ENCODE results near the gene PDE4A. TPM values are rescaled to one million over a fixed set of nuclear protein-coding genes. Genes with fewer than 3 reads are reported as not detected.

PDE4A gene
- polyA plus RNA-seq, 1 donor, result 2.2 TPM

GRCh38 chr19:10513223-10513622 is 92.9 kb downstream of the PDE4A start:
- Histone ChIP-seq H3K27ac (ENCODE audit: low read length) (no peak overlapping the region), H3K4me3 (ENCODE audit: low read length) (no peak overlapping the region), H3K9me3 (ENCODE audit: control insufficient read depth, low read depth, low read length) (peaks cover 5% of the 10 kb centered on the region), H3K4me1 (ENCODE audit: control insufficient read depth, insufficient read depth, low read length) (peaks cover 10% of the 10 kb centered on the region), H3K27me3 (ENCODE audit: control insufficient read depth, insufficient read depth, low read length) (peaks cover 67% of the 10 kb centered on the region), H3K36me3 (ENCODE audit: control insufficient read depth, insufficient read depth, low read length) (no peaks in the 10 kb centered on the region)
- 100% methylated on average over 1 of the region's 7 CpGs for WGBS (ENCODE audit: insufficient coverage, low lambda C conversion rate)
- DNase-seq, result no peak

- Histone ChIP-seq H3K27me3 (ENCODE audit: control insufficient read depth, insufficient read depth, low read length) (peaks cover 79% of the 10 kb centered on the region), H3K9me3 (ENCODE audit: control insufficient read depth, low read depth, low read length) (peaks cover 5% of the 10 kb centered on the region), H3K4me3 (ENCODE audit: low read length) (no peak overlapping the region), H3K4me1 (ENCODE audit: control insufficient read depth, insufficient read depth, low read length) (peaks cover 10% of the 10 kb centered on the region), H3K36me3 (ENCODE audit: control insufficient read depth, insufficient read depth, low read length) (no peaks in the 10 kb centered on the region), H3K27ac (ENCODE audit: low read length) (no peak overlapping the region)
- WGBS (ENCODE audit: insufficient coverage, low lambda C conversion rate), result no CpG with 5 or more reads among the region's 107 CpGs
- peak in 1 of 2 donors; percentile 30 for DNase-seq
These were observed 94.1 kb downstream of the PDE4A start for GRCh38 chr19:10514211-10515145.

- H3K27me3 ChIP-seq (ENCODE audit: control insufficient read depth, insufficient read depth, low read length), result peaks cover 89% of the 10 kb centered on the region
These were observed 95.7 kb downstream of the PDE4A start for GRCh38 chr19:10516064-10516385.

GRCh38 chr19:10516671-10517286 is 96.4 kb downstream of the PDE4A start:
- Histone ChIP-seq H3K36me3 (ENCODE audit: control insufficient read depth, insufficient read depth, low read length) (no peaks in the 10 kb centered on the region), H3K4me1 (ENCODE audit: control insufficient read depth, insufficient read depth, low read length) (peaks cover 5% of the 10 kb centered on the region), H3K9me3 (ENCODE audit: control insufficient read depth, low read depth, low read length) (peaks cover 5% of the 10 kb centered on the region), H3K27ac (ENCODE audit: low read length) (no peak overlapping the region), H3K4me3 (ENCODE audit: low read length) (no peak overlapping the region), H3K27me3 (ENCODE audit: control insufficient read depth, insufficient read depth, low read length) (peaks cover 90% of the 10 kb centered on the region)
- no CpG with 5 or more reads among the region's 10 CpGs for WGBS (ENCODE audit: insufficient coverage, low lambda C conversion rate)
- no peak for DNase-seq

More at GRCh38 chr19:10516064-10516385, 95.7 kb downstream of the PDE4A start:
- DNase-seq, result no peak
- Histone ChIP-seq H3K4me3 (ENCODE audit: low read length) (no peak overlapping the region), H3K27ac (ENCODE audit: low read length) (no peak overlapping the region), H3K36me3 (ENCODE audit: control insufficient read depth, insufficient read depth, low read length) (no peaks in the 10 kb centered on the region), H3K9me3 (ENCODE audit: control insufficient read depth, low read depth, low read length) (peaks cover 5% of the 10 kb centered on the region), H3K4me1 (ENCODE audit: control insufficient read depth, insufficient read depth, low read length) (peaks cover 5% of the 10 kb centered on the region)
- 80% methylated on average over 3 of the region's 5 CpGs for WGBS (ENCODE audit: insufficient coverage, low lambda C conversion rate)

GRCh38 chr19:10517361-10517759 is 97.0 kb downstream of the PDE4A start, which contains the start of gene S1PR5:
S1PR5 (minus strand) TSS chr19:10517447; CDS start chr19:10515011, 2,436 bp downstream.
- WGBS (ENCODE audit: insufficient coverage, low lambda C conversion rate), result no CpG with 5 or more reads among the region's 39 CpGs
- peak within 1 kb of the TSS; percentile 10 for H3K4me3 ChIP-seq (ENCODE audit: low read length)
- H3K27me3 ChIP-seq (ENCODE audit: control insufficient read depth, insufficient read depth, low read length), result peaks cover 91% of the 10 kb centered on the region
- no peaks in the 10 kb centered on the region for H3K36me3 ChIP-seq (ENCODE audit: control insufficient read depth, insufficient read depth, low read length)
- H3K9me3 ChIP-seq (ENCODE audit: control insufficient read depth, low read depth, low read length), result peaks cover 5% of the 10 kb centered on the region
- peaks cover 5% of the 10 kb centered on the region for H3K4me1 ChIP-seq (ENCODE audit: control insufficient read depth, insufficient read depth, low read length)
- no peak within 1 kb of the TSS for H3K27ac ChIP-seq (ENCODE audit: low read length)
- DNase-seq, result no peak

GRCh38 chr19:10517760-10518443 is 97.6 kb downstream of the PDE4A start:
- Histone ChIP-seq H3K4me1 (ENCODE audit: control insufficient read depth, insufficient read depth, low read length) (peaks cover 5% of the 10 kb centered on the region), H3K27me3 (ENCODE audit: control insufficient read depth, insufficient read depth, low read length) (peaks cover 85% of the 10 kb centered on the region)
- DNase-seq, result no peak

GRCh38 chr19:10518444-10519361 is 98.4 kb downstream of the PDE4A start:
- no peak overlapping the region for H3K27ac ChIP-seq (ENCODE audit: low read length)
- H3K27me3 ChIP-seq (ENCODE audit: control insufficient read depth, insufficient read depth, low read length), result peaks cover 77% of the 10 kb centered on the region
- H3K36me3 ChIP-seq (ENCODE audit: control insufficient read depth, insufficient read depth, low read length), result no peaks in the 10 kb centered on the region
- H3K4me3 ChIP-seq (ENCODE audit: low read length), result no peak overlapping the region
- peaks cover 5% of the 10 kb centered on the region for H3K9me3 ChIP-seq (ENCODE audit: control insufficient read depth, low read depth, low read length)
- no peak for DNase-seq
- peaks cover 5% of the 10 kb centered on the region for H3K4me1 ChIP-seq (ENCODE audit: control insufficient read depth, insufficient read depth, low read length)
- 4% methylated on average over 4 of the region's 33 CpGs for WGBS (ENCODE audit: insufficient coverage, low lambda C conversion rate)

More at GRCh38 chr19:10517760-10518443, 97.6 kb downstream of the PDE4A start:
- no peak overlapping the region for H3K27ac ChIP-seq (ENCODE audit: low read length)
- WGBS (ENCODE audit: insufficient coverage, low lambda C conversion rate), result no CpG with 5 or more reads among the region's 27 CpGs
- H3K4me3 ChIP-seq (ENCODE audit: low read length), result peak overlapping the region; percentile 10
- no peaks in the 10 kb centered on the region for H3K36me3 ChIP-seq (ENCODE audit: control insufficient read depth, insufficient read depth, low read length)
- H3K9me3 ChIP-seq (ENCODE audit: control insufficient read depth, low read depth, low read length), result peaks cover 5% of the 10 kb centered on the region

Other genes starting within 250 kb of the PDE4A start
- 51.9 TPM for gene DNMT1, start 225.6 kb upstream of the PDE4A start, polyA plus RNA-seq
- gene S1PR2, start 189.2 kb upstream of the PDE4A start, polyA plus RNA-seq, result 4.4 TPM
- gene MRPL4, start 168.3 kb upstream of the PDE4A start, polyA plus RNA-seq, result 37.2 TPM
- 14.8 TPM for gene ICAM1, start 149.4 kb upstream of the PDE4A start, polyA plus RNA-seq
- 1.2 TPM for gene ICAM4, start 133.6 kb upstream of the PDE4A start, polyA plus RNA-seq
- gene ICAM5, start 130.6 kb upstream of the PDE4A start, polyA plus RNA-seq, result 0.87 TPM
- gene ZGLP1, start 110.7 kb upstream of the PDE4A start, polyA plus RNA-seq, result 7.6 TPM
- 17.9 TPM for gene FDX2, start 104.5 kb upstream of the PDE4A start, polyA plus RNA-seq
- gene RAVER1, start 87.0 kb upstream of the PDE4A start, polyA plus RNA-seq, result 45.2 TPM
- 5.3 TPM for gene ICAM3, start 80.9 kb upstream of the PDE4A start, polyA plus RNA-seq
- 111 TPM for gene TYK2, start 40.0 kb upstream of the PDE4A start, polyA plus RNA-seq
- 155 TPM for gene CDC37, start 17.0 kb upstream of the PDE4A start, polyA plus RNA-seq
- 36.7 TPM for gene KEAP1, start 82.8 kb downstream of the PDE4A start, polyA plus RNA-seq
- gene S1PR5, start 96.9 kb downstream of the PDE4A start, polyA plus RNA-seq, result 0.96 TPM
- 30.0 TPM for gene ATG4D, start 123.4 kb downstream of the PDE4A start, polyA plus RNA-seq
- 22.1 TPM for gene KRI1, start 145.5 kb downstream of the PDE4A start, polyA plus RNA-seq
- 10.3 TPM for gene CDKN2D, start 148.4 kb downstream of the PDE4A start, polyA plus RNA-seq
- 69.2 TPM for gene AP1M2, start 166.8 kb downstream of the PDE4A start, polyA plus RNA-seq
- gene SLC44A2, start 205.0 kb downstream of the PDE4A start, polyA plus RNA-seq, result 30.0 TPM
- gene ILF3, start 233.8 kb downstream of the PDE4A start, polyA plus RNA-seq, result 199 TPM